IMR-90 (cell line): Measurements from ENCODE around the gene RSRC2. TPM values are rescaled to one million over a fixed set of nuclear protein-coding genes. Genes with fewer than 3 reads are reported as not detected.

ENCODE experiments used
- ATAC-seq: fragments of 200-7000 bp; cut with Tn5 transposase; 2 replicates; pipeline ENCODE4 v1.9.1; 2020; ENCODE audit warnings: low read depth, mild to moderate bottlenecking, moderate library complexity
- BruUV-seq: library from RNA; stranded (reverse); fragments of 400-500 nt; replicated peaks from 2 replicates; lab custom pipeline; 2021; lab: Mats Ljungman, UMichigan
- CTCF ChIA-PET: fragments of 300-600 bp; formaldehyde crosslinking; extraction: SDS; loops from one replicate; lab custom pipeline; 2021; ENCODE audit warnings: antibody characterized with exemption; lab: Yijun Ruan, JAX
- POLR2A ChIA-PET: fragments of 300-600 bp; sonication (Branson Sonifier 250); formaldehyde crosslinking; loops from one replicate; lab custom pipeline; 2022; ENCODE audit warnings: antibody characterized with exemption; ENCODE audit not compliant: unreplicated experiment; lab: Charles Lee
- DNase-seq: peaks from one replicate; pipeline ENCODE4 v3.0.0; 2013
- H2AFZ ChIP-seq: replicated peaks from 2 replicates; pipeline ENCODE3; 2013; ENCODE audit warnings: low read length, mild to moderate bottlenecking; ENCODE audit not compliant: poor library complexity
- H2AK5ac ChIP-seq: 2 replicates; pipeline ENCODE4 v1.6.1; 2013; ENCODE audit warnings: low read depth, low read length, inconsistent platforms
- H2AK9ac ChIP-seq: replicated peaks from 2 replicates; pipeline ENCODE3; 2013; ENCODE audit warnings: mild to moderate bottlenecking, low read depth, low read length, moderate library complexity; ENCODE audit not compliant: poor library complexity
- H2BK120ac ChIP-seq: 2 replicates; pipeline ENCODE4 v1.6.1; 2013; ENCODE audit warnings: low read depth, low read length, inconsistent platforms
- H2BK15ac ChIP-seq: 3 replicates; pipeline ENCODE4 v1.6.1; 2013; ENCODE audit warnings: low read depth, low read length, inconsistent platforms
- H2BK20ac ChIP-seq: 2 replicates; pipeline ENCODE4 v1.6.1; 2013; ENCODE audit warnings: low read depth, mild to moderate bottlenecking, inconsistent platforms, low read length, moderate library complexity
- H2BK5ac ChIP-seq: 2 replicates; pipeline ENCODE4 v1.6.1; 2013; ENCODE audit warnings: mild to moderate bottlenecking, low read depth, low read length, inconsistent platforms; ENCODE audit not compliant: poor library complexity, severe bottlenecking
- H3K14ac ChIP-seq: replicated peaks from 2 replicates; pipeline ENCODE4 v1.6.1; 2013; ENCODE audit warnings: low read depth, low read length, inconsistent platforms
- H3K18ac ChIP-seq: 2 replicates; pipeline ENCODE4 v1.6.1; 2013; ENCODE audit warnings: low read depth, low read length, control low read depth
- H3K23ac ChIP-seq: 2 replicates; pipeline ENCODE4 v1.6.1; 2013; ENCODE audit warnings: low read depth, low read length, inconsistent platforms
- H3K27ac ChIP-seq: 2 replicates; pipeline ENCODE4 v1.5.1; 2013; ENCODE audit warnings: mild to moderate bottlenecking, control low read depth, low read length; ENCODE audit not compliant: insufficient read depth
- H3K27me3 ChIP-seq: 2 replicates; pipeline ENCODE4 v1.6.1; 2013; ENCODE audit warnings: low read length; ENCODE audit not compliant: control insufficient read depth, insufficient read depth
- H3K36me3 ChIP-seq: 2 replicates; pipeline ENCODE4 v1.6.1; 2013; ENCODE audit warnings: low read length, mixed read lengths; ENCODE audit not compliant: control insufficient read depth, insufficient read depth
- H3K4ac ChIP-seq: 2 replicates; pipeline ENCODE4 v1.6.1; 2013; ENCODE audit warnings: low read depth, low read length, inconsistent platforms
- H3K4me1 ChIP-seq: 2 replicates; pipeline ENCODE4 v1.6.1; 2013; ENCODE audit warnings: low read length, mixed read lengths; ENCODE audit not compliant: control insufficient read depth, insufficient read depth
- H3K4me2 ChIP-seq: 2 replicates; pipeline ENCODE4 v1.6.1; 2013; ENCODE audit warnings: low read depth, mild to moderate bottlenecking, control low read depth, low read length, moderate library complexity
- H3K4me3 ChIP-seq: 2 replicates; pipeline ENCODE4 v1.5.1; 2013; ENCODE audit warnings: low read depth, mild to moderate bottlenecking, control low read depth, low read length, moderate library complexity; ENCODE audit not compliant: insufficient read depth
- H3K56ac ChIP-seq: 2 replicates; pipeline ENCODE4 v1.6.1; 2013; ENCODE audit warnings: low read length, inconsistent platforms; ENCODE audit not compliant: insufficient read depth; ENCODE audit errors: extremely low read depth
- H3K79me1 ChIP-seq, 2 experiments: 2 replicates each; pipeline ENCODE4 v1.6.1; 2013; ENCODE audit warnings: low read length in 2 of 2, inconsistent platforms in 1 of 2, low read depth in 1 of 2
- H3K9ac ChIP-seq: 2 replicates; pipeline ENCODE4 v1.6.1; 2013; ENCODE audit warnings: low read depth, low read length, control low read depth
- H3K9me1 ChIP-seq: 2 replicates; pipeline ENCODE4 v1.6.1; 2013; ENCODE audit warnings: low read length, inconsistent platforms; ENCODE audit not compliant: insufficient read depth
- H3K9me3 ChIP-seq: 2 replicates; pipeline ENCODE4 v1.6.1; 2013; ENCODE audit warnings: low read length; ENCODE audit not compliant: control insufficient read depth, insufficient read depth
- H4K20me1 ChIP-seq: 2 replicates; pipeline ENCODE4 v1.6.1; 2013; ENCODE audit warnings: low read length, inconsistent platforms; ENCODE audit not compliant: insufficient read depth
- H4K5ac ChIP-seq: 2 replicates; pipeline ENCODE4 v1.6.1; 2013; ENCODE audit warnings: mild to moderate bottlenecking, low read depth, low read length, control low read depth
- H4K8ac ChIP-seq, 2 experiments: 2 replicates each; pipeline ENCODE4 v1.6.1; 2013; ENCODE audit warnings: low read depth in 2 of 2, low read length in 2 of 2, control low read depth in 1 of 2, inconsistent platforms in 1 of 2
- H4K91ac ChIP-seq: 2 replicates; pipeline ENCODE4 v1.6.1; 2013; ENCODE audit warnings: low read depth, low read length, inconsistent platforms; ENCODE audit not compliant: insufficient read depth
- CHD1 ChIP-seq: IDR thresholded peaks from 2 replicates; pipeline ENCODE4 v1.6.1; 2012; ENCODE audit warnings: low read depth, low read length, improper control_type of control experiment
- MAZ ChIP-seq: IDR thresholded peaks from 2 replicates; pipeline ENCODE4 v1.6.1; 2012; ENCODE audit warnings: low read depth, mild to moderate bottlenecking, low read length, improper control_type of control experiment, moderate library complexity, borderline replicate concordance
- NFE2L2 ChIP-seq: fragments of 150-350 bp; IDR thresholded peaks from 2 replicates; pipeline ENCODE4 v1.6.1; 2016; ENCODE audit warnings: low read depth, mild to moderate bottlenecking, low read length
- POLR2A ChIP-seq: IDR thresholded peaks from 2 replicates; pipeline ENCODE4 v1.6.1; 2012; ENCODE audit warnings: mild to moderate bottlenecking, low read depth, low read length
- RFX5 ChIP-seq: IDR thresholded peaks from 2 replicates; pipeline ENCODE4 v1.8.0; 2012; ENCODE audit warnings: low read depth, mild to moderate bottlenecking, low read length, moderate library complexity
- WGBS, 2 experiments: methylation state at CpG; one replicate each; pipeline versions ENCODE4 v1.1.5 to v1.1.7; 2013; ENCODE audit warnings: missing lambda C conversion rate in 2 of 2; ENCODE audit not compliant: insufficient read length in 1 of 2; ENCODE audit errors: extremely low coverage in 2 of 2; 5-methylcytosine and 5-hydroxymethylcytosine counted together
- dilution Hi-C: fragments of 300-500 bp; cut with HindIII; formaldehyde crosslinking; loops from one replicate; pipeline ENCODE4 v1.14.3; 2018; ENCODE audit warnings: low sequenced_read_pairs; ENCODE audit not compliant: unreplicated experiment
- in situ Hi-C: fragments of 300-500 bp; cut with MboI; formaldehyde crosslinking; loops from 3 replicates; pipeline ENCODE4 v1.14.3; 2019; ENCODE audit warnings: low sequenced_read_pairs, inconsistent platforms, mixed read lengths
- intact Hi-C: fragments of 100-400 bp; cut with micrococcal nuclease; formaldehyde crosslinking; loops from 2 replicates; pipeline ENCODE4 v1.10.0; 2022
- polyA plus RNA-seq, 3 experiments: library from polyadenylated mRNA; depleted of rRNA; stranded (reverse); fragments of >200 nt; gene quantifications; 2 replicates each; pipeline ENCODE4 v1.2.3, GENCODE V29; 2012; ENCODE audit warnings: low replicate concordance in 1 of 3
- total RNA-seq: library from RNA; depleted of rRNA; stranded (reverse); fragments of >200 nt; gene quantifications from 2 replicates; pipeline ENCODE4 v1.2.3, GENCODE V29; 2012
- TF ChIP-seq, protein P1 (sequence below): fragments of 150-350 bp; IDR thresholded peaks from 2 replicates; pipeline ENCODE4 v1.6.1; 2016; ENCODE audit warnings: low read depth, mild to moderate bottlenecking, low read length, moderate library complexity, borderline replicate concordance
- TF ChIP-seq, protein P2 (sequence below): fragments of 150-350 bp; IDR thresholded peaks from 2 replicates; pipeline ENCODE4 v1.6.1; 2017; ENCODE audit warnings: mild to moderate bottlenecking, antibody characterized with exemption, low read length, low read depth

Gene RSRC2
- total and polyA plus RNA-seq, 2 of the 4 experiments (the other 2 are of a cell fraction), result 18.6 to 31.5 TPM

DNA sequence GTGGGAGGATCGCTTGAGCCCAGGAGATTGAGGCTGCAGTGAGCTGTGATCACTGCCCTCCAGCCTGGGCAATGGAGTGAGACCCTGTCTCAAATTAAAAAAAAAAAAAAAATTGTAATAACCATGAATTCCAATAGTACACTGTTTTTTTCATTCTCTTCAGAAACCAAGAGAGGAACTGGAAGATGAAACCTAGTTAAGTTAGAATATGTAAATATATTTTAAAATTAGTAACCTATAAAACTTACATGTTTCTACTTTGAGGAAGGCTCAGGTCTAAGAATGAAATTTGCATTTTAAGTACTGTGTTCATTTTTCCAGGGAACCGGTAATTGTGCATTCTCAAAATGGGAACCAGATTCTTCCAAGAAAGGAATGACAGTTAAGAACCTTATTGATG is 19.1 kb upstream of the RSRC2 start:
- Histone ChIP-seq H2BK20ac (no peak overlapping the region), H2AFZ (no peak overlapping the region), H2BK15ac (no peak overlapping the region), H3K9ac (no peak overlapping the region), H2AK5ac (no peak overlapping the region), H3K36me3 (peaks cover 7% of the 10 kb centered on the region; the same call in 1 of the 2 replicates), H3K23ac (no peak overlapping the region), H3K14ac (no peak overlapping the region), H2BK5ac (no peak overlapping the region), H3K56ac (no peak overlapping the region), H3K4me1 (no peaks in the 10 kb centered on the region), H3K4ac (no peak overlapping the region), H3K27me3 (no peaks in the 10 kb centered on the region), H2BK120ac (no peak overlapping the region), H4K91ac (no peak overlapping the region), H4K20me1 (no peaks in the 10 kb centered on the region), H3K4me3 (no peak overlapping the region), H3K18ac (no peak overlapping the region), H3K9me3 (no peaks in the 10 kb centered on the region), H3K4me2 (no peak overlapping the region), H4K5ac (no peak overlapping the region), H3K27ac (no peak overlapping the region), H3K79me1 (peaks cover 0 to under 1% of the 10 kb centered on the region in 2 experiments; a peak in 1 of 4 replicates), H4K8ac (no peak overlapping the region), H2AK9ac (no peak overlapping the region), H3K9me1 (no peaks in the 10 kb centered on the region)
- no peak for ATAC-seq
- in situ Hi-C loops (no loop called here), dilution Hi-C loops (no loop called here), intact Hi-C loops (no loop called here)
- no TSS peak for BruUV-seq
- DNase-seq, result no peak
- no CpG with 5 or more reads among the region's 2 CpGs for WGBS, 2 experiments
- ChIA-PET CTCF (no interaction called here), POLR2A (no interaction called here)
- TF ChIP-seq, protein P1, sequence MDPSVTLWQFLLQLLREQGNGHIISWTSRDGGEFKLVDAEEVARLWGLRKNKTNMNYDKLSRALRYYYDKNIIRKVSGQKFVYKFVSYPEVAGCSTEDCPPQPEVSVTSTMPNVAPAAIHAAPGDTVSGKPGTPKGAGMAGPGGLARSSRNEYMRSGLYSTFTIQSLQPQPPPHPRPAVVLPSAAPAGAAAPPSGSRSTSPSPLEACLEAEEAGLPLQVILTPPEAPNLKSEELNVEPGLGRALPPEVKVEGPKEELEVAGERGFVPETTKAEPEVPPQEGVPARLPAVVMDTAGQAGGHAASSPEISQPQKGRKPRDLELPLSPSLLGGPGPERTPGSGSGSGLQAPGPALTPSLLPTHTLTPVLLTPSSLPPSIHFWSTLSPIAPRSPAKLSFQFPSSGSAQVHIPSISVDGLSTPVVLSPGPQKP, result no peak
- TF ChIP-seq NFE2L2, result no peak
- no peak for TF ChIP-seq POLR2A
- no peak for TF ChIP-seq RFX5
- no peak for TF ChIP-seq MAZ
- TF ChIP-seq, protein P2, sequence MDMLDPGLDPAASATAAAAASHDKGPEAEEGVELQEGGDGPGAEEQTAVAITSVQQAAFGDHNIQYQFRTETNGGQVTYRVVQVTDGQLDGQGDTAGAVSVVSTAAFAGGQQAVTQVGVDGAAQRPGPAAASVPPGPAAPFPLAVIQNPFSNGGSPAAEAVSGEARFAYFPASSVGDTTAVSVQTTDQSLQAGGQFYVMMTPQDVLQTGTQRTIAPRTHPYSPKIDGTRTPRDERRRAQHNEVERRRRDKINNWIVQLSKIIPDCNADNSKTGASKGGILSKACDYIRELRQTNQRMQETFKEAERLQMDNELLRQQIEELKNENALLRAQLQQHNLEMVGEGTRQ, result no peak
- TF ChIP-seq CHD1, result no peak
